HG03342 (cell line): ENCODE data around the gene HPCAL4.
A peak's percentile ranks its signal among the peaks of the same experiment; 100 is the strongest.

ENCODE experiments used
- ATAC-seq: cut with Tn5 transposase; IDR thresholded peaks from one replicate; pipeline ENCODE4 v1.9.1; 2021; ENCODE audit warnings: mild to moderate bottlenecking, moderate library complexity; ENCODE audit not compliant: unreplicated experiment

Gene HPCAL4

DNA sequence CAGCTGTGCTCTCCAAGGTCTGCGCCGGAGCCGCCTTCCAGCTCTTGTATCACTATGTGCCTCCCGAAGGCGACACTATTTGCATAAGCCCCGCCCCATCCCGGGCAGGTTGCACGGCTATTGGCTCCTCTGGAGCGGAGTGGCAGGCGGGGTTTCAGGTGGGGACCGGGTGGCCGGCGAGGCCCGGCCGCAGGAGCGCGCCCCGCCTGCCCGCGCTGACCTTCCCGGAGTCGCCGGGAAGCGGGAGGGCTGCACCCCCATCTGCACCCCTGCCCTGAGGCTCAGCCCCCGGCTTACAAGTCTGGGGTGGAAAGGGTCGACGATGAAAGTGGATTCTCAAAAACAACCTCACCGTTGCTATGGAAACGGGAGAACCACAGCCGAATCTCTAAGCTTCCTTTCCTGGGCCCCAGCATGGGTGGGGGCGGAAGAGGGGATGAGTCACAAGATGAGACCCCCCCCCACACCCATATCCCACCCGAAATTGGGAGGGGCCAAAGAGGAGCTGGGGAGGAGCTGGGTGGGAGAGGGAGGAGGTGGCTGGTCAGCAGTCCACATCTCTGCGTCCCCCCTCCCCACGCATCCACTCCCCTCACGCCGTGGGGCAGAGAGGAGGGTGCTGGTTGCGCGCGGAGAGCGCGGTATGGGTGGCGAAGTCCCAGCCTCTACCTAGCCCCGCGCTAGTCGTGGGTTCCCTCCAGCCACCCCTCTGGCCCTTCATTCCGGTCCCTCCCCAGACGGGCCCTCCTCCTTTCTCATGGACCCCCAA, at the start of gene HPCAL4:
HPCAL4 (minus strand) TSS at position 51 of the 769 bp plus-strand sequence. CDS start 6,830 bp downstream, outside the sequence.
- peak; percentile 85 for ATAC-seq

DNA sequence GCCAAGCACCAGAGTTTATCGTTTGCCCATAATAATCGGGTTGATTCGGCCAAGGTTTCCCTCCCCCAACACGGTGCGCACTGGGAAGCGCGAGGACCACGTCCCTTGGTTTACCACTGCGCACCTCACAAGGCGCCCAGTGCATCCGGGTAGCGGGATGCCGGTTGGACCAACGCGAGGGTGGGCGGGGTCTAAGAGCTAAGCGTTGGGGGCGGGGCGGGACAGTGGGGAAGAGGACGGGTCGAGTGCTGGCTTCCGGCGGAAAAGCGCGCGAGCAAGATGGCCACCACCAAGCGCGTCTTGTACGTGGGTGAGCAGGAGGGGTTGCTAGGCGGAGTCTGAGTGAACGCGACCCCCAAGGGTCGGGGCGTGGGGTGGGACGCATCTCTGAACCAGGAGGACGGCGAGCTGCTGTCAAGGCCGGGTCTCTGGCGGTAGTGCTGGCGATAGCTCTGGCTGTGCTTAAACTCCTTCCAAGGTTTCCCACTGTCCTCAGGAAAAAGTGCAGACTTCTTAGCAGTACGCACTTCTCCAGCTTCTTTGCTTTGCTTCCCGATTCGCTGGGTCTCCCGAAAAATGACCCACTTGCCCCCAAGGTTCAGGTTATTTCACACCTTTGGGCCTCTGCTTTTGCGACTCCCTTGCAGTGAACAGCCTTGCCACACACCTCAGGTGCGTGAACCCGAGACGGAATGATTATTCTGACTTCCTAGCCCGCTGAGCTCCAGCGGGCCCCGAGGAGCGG, 47.6 kb upstream of the HPCAL4 start, which contains the start of gene PPIE:
PPIE (plus strand) TSS at position 261 of the 745 bp plus-strand sequence; CDS start at position 280, 19 bp downstream.
- peak; percentile 87 for ATAC-seq

DNA sequence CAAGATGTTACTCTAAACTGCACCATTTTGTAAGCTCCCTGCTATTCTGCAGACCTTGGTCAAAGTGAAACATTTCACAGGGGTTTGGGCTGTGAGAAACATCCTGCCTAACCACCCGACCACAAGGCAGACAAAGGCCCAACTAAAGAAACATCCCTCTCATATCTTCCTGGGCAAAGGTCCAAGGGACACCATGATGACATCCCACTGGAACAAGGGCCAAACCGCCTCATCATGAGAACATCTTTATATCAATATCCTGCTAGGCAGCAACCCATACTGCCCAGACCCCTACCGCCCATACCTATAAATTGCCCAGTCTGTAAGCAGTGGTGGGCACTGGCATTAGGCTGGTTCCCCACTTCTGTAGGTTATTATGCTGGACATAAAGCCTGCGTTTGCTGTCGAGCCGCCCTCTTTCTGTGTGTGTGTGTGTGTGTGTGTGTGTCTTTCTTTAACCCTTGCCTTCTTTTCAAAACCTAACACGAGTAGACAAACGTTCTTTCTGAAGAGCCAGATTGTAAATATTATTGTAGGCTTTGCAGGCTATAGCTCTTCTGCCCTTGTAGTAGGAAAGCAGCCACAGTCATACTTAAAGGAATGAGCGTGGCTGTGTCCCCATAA, 46.4 kb upstream of the HPCAL4 start:
- no peak for ATAC-seq

GRCh38 chr1:39735731-39736130, 44.5 kb upstream of the HPCAL4 start:
- no peak for ATAC-seq

DNA sequence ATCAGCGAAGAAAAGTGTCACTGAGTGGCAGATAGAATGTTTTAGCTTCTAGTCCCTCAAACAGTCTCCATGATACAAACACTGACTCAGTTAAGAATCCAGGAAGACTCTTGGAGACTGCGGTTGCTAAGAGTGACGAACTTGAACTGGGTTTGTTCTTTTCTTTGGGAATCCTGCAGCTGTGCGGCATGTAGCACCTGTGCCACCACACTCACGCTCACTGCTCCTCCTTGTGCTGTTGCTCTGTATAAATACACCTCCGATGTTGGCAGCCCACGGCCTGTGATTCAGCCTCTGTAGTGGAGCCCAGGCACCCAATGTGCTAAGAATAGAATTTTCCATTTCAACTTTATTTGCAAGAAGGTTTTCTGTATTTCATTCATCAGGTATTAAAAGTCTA, 41.9 kb upstream of the HPCAL4 start:
- no peak for ATAC-seq

DNA sequence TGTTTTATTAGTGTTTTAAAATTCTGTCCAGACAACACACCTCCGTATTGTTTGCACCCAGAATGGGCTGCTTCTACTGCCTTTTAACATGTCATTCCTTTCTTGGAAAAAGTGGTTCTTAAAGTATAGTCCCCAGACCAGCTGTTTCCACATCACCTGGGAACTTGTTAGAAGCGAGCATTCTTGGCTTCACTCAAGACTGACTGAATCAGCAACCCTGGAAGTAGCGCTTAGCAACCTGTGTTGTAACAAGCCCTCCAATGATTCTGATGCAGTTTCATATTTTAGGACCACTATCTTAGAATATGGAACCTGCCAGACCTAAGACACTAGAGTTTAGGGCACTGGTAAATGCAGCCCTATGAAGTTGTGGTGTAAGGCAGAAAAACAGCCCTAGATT, 41.5 kb upstream of the HPCAL4 start:
- ATAC-seq = no peak

DNA sequence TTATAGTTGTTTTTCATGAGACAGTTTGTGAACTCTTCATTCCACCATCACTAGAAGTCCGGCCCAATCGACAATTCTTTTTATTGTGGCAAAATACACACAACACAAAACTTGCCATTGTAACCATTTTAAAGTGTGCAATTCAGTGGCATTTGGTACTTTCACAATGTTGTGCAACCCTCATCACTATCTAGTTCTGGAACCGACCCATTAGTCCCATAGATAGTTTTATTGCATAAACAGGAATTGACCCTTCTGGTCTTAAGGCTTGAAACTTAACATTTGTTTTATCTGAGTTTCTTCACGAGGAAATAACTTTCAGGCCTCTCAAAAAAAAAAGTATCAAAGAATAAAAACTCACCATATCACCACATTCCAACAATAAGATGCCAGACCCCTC, 38.6 kb upstream of the HPCAL4 start:
- ATAC-seq = no peak

- no peak for ATAC-seq
Observed at GRCh38 chr1:39729030-39729429, 37.8 kb upstream of the HPCAL4 start.

- ATAC-seq = no peak
Observed at GRCh38 chr1:39727932-39728317, 36.7 kb upstream of the HPCAL4 start.

DNA sequence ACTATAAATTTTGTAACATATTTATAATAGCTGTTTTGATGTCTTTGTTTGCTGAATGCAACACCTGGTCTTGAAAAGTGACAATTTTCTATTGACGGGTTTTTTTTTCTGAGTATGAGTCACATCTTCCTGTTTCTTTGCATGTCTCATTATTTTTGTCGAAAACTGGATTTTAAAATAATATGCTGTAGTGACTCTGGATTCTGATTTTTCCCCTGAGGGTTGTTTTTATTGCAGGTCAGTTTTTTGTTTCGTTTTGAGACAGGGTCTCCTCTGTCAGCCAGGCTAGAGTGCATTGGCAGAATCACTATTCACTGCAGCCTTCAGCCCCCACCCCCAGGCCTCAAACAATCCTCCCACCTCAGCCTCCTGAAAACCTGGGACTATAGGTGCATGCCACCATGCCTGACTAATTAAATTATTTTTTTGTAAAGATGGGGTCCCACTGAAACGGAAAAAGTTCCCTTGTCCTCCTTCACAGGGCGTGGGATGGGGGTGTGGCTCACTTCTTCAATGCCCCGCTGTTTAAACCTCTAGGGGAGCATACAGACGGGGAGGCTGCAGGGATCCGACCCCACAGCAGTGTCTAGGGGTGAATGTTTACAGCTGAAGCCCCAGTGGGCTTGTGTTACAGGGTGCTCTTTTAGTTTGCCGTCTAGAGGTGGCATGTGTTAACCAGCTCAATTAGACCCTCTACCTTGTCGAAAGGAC, 36.1 kb upstream of the HPCAL4 start:
- ATAC-seq = no peak

- ATAC-seq = no peak
Observed at GRCh38 chr1:39726600-39726999, 35.4 kb upstream of the HPCAL4 start.

DNA sequence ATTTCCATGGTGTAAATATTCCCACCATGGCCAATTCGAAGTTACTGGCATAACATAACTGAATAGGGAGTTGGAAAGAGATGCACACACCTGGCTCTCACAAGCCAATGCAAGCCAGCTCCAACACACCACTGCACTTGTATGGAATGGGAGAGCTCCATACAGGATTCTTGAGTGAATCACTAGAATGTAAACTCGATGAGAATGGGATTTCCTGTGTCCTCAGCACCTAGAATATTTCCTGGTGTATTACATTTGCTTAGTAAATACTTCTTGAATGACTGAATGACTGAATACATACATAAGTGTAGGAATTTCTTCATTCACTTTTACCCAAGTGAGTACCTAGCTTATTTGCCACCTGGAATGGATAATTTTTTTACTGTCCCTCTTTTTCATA, 31.3 kb upstream of the HPCAL4 start:
- no peak for ATAC-seq

DNA sequence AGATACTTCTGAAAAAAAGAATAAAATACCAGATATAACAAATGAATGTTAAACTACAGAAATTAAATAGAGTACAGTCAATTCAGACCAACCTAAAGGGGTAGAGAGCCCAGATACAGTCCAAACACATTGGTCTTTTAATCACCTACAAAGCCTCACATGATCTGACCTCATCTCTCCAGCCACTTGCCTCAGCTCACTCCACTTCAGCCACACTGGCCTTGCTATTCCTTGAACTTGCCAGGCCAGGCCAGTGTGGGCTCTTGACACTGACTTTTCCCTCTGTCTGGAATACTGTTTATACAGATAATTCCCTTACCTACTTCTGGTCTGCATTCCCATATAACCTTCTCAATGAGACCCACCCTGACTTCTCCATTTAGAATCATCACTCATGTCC, 30.4 kb upstream of the HPCAL4 start:
- no peak for ATAC-seq

GRCh38 chr1:39720094-39720999, 29.1 kb upstream of the HPCAL4 start:
- ATAC-seq = no peak

- ATAC-seq = no peak
Observed at GRCh38 chr1:39717809-39718208, 26.6 kb upstream of the HPCAL4 start.

GRCh38 chr1:39713557-39713956, 22.3 kb upstream of the HPCAL4 start:
- ATAC-seq = no peak

DNA sequence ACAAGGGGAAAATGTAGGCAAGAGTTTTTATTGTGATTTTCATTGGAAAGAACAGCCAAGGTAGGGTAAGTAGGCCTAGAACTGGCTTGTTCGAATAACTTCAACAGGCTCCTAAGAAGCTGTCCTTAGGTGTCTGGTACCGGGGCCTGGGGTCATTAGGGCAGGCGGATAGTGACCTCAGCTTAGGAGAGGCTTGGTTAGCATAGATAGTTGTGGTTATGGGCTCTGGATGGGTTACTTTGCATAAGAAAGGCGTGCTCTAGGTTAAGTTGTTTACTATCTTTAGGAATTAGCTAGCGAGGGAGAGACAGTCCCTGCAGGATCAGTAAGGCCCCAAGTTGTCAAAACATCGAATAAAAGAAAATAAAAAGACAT, 20.7 kb upstream of the HPCAL4 start:
- ATAC-seq = no peak

GRCh38 chr1:39711104-39711965, 20.1 kb upstream of the HPCAL4 start:
- ATAC-seq = no peak

DNA sequence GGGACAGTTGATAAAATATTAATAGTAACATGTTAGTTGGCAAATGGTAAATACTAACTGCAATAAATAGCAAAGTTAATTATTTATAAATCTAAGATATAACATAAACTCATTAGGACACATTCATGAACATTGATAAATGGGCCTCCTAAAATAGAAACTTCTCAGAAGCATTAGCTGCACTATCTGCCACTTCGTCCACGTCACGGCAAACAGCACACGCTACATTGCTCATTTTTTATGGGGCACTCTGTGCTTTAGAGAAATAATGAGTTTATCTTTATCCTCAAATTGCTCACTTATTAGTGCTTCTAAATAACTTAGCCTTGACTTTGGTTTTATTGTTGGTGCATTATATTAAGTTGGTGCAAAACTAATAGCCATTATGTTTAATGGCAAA, 16.3 kb upstream of the HPCAL4 start:
- no peak for ATAC-seq
